Thoracic aorta (tissue), 2 donors: ENCODE data around the gene INPP4B. TPM values are rescaled to one million over a fixed set of nuclear protein-coding genes. Genes with fewer than 3 reads are reported as not detected.

ENCODE experiments used
- ATAC-seq: fragments of 150-250 bp; one replicate; pipeline ENCODE4 v1.8.0; 2017; ENCODE audit warnings: low read depth; ENCODE audit not compliant: insufficient number of reproducible peaks, low FRiP score
- DNase-seq: peaks from one replicate; pipeline ENCODE4 v3.0.0-alpha.2; 2020; ENCODE audit warnings: low spot score
- H3K27ac ChIP-seq, 2 donors: fragments of 200-600 bp; sonication (generic); 1 replicate in 1 of 2; 2 replicates in 1 of 2; pipeline ENCODE4 v1.5.1; 2016; ENCODE audit warnings: mild to moderate bottlenecking in 2 of 2, moderate library complexity in 2 of 2
- H3K27me3 ChIP-seq: fragments of 200-600 bp; sonication (generic); replicated peaks from 2 replicates; pipeline ENCODE4 v1.6.0; 2016; ENCODE audit warnings: mild to moderate bottlenecking; ENCODE audit not compliant: insufficient read depth
- H3K36me3 ChIP-seq: fragments of 200-600 bp; sonication (generic); one replicate; pipeline ENCODE4 v1.5.1; 2016
- H3K4me1 ChIP-seq, 2 donors: fragments of 200-600 bp; sonication (generic); 1 replicate in 1 of 2; 2 replicates in 1 of 2; pipeline versions ENCODE4 v1.5.1 to v1.6.0; 2016; ENCODE audit warnings: low read depth in 2 of 2, mild to moderate bottlenecking in 1 of 2; ENCODE audit not compliant: control insufficient read depth in 1 of 2
- H3K4me3 ChIP-seq: fragments of 200-600 bp; sonication (generic); 2 replicates; pipeline ENCODE4 v1.5.1; 2016; ENCODE audit warnings: mild to moderate bottlenecking
- H3K9me3 ChIP-seq: fragments of 200-600 bp; sonication (generic); 2 replicates; pipeline ENCODE4 v1.5.1; 2016
- CTCF ChIP-seq: fragments of 200-600 bp; sonication (generic); IDR thresholded peaks from one replicate; pipeline ENCODE4 v1.5.1; 2019; ENCODE audit warnings: antibody characterized with exemption
- total RNA-seq, 2 donors: library from RNA; depleted of rRNA; stranded (reverse); fragments of >200 nt; gene quantifications; one replicate each; pipeline versions ENCODE4 v1.1.0 to v1.2.3, GENCODE V29; 2016

INPP4B gene
- total RNA-seq, 2 donors from 2014 or later = 21.1 to 30.4 TPM

- Histone ChIP-seq H3K27me3 (no peaks in the 10 kb centered on the region), H3K9me3 (no peaks in the 10 kb centered on the region), H3K4me3 (no peak overlapping the region), H3K4me1 (peaks cover 0 to 3% of the 10 kb centered on the region in 2 donors), H3K36me3 (no peaks in the 10 kb centered on the region), H3K27ac (no peak overlapping the region)
- DNase-seq (no peak), ATAC-seq (no peak)
- no peak for TF ChIP-seq CTCF
These were observed 529.2 kb downstream of the INPP4B start for GRCh38 chr4:142316913-142317312.

DNA sequence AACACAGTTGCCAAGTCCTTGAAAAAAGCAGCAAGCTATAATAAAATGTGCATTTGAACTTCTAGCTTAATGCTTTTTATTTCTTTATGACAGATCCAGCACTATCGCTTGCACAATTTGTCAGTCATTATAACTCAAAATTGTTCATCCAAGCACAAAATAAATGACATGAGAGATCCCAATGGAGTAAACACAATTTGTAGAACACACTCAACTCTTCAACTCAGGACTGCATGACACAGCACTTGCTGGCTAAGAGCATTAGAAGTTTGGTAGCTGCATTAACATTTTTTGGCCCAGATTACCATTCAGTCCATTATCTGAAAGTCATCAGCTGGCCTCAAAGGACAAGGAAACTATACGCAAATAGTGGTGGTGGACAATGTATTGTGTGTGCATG is 530.1 kb downstream of the INPP4B start:
- Histone ChIP-seq H3K9me3 (no peaks in the 10 kb centered on the region), H3K36me3 (no peaks in the 10 kb centered on the region), H3K4me3 (no peak overlapping the region), H3K4me1 (peaks cover 0 to 3% of the 10 kb centered on the region in 2 donors), H3K27ac (no peak overlapping the region), H3K27me3 (no peaks in the 10 kb centered on the region)
- no peak for DNase-seq
- ATAC-seq = no peak
- TF ChIP-seq CTCF = no peak

DNA sequence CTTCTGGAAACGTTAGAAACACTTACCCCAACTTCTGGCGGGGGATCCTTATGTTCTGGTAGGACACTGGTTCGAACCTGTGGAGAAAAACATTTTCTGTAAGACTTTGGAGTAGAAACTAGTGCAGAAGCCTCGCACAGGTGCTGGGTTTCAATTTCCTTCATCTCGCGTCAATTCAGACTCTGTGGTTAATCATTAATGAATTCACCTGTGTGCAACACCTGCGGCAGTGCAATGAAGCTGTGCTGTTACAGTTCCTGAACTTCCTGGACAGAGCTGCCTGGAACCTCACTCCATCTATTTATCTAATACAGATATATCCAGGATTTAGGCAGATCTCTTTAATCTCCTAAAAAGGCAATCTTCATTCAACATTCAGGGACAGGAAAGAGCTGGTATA is 531.4 kb downstream of the INPP4B start:
- H3K36me3 ChIP-seq = no peaks in the 10 kb centered on the region
- H3K9me3 ChIP-seq = no peaks in the 10 kb centered on the region
- peaks cover 0 to 3% of the 10 kb centered on the region in 2 donors for H3K4me1 ChIP-seq
- H3K27ac ChIP-seq = no peak overlapping the region
- ATAC-seq (no peak), DNase-seq (no peak)
- H3K4me3 ChIP-seq = no peak overlapping the region
- H3K27me3 ChIP-seq = no peaks in the 10 kb centered on the region
- no peak for TF ChIP-seq CTCF

DNA sequence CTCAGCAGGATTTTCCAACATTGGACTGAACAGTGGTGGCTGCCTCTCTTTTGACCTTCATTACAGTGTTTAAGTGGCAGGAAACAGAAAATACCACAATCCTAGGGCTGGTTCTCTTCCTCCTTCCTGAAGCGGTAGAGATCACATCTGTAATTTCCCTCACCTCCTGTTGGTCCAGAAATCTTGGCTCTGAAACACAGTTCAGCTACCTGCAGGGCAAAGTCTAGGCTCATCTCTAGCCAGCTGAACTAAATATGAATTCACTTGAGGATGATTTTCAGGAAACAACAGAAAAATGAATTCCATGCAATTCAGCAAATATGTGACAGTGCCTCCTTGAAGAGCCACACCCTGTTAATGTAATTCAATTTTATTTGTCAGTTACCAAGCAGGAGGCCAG is 531.9 kb downstream of the INPP4B start:
- H3K36me3 ChIP-seq = no peaks in the 10 kb centered on the region
- H3K27ac ChIP-seq = no peak overlapping the region
- no peak for DNase-seq
- ATAC-seq = no peak
- H3K4me3 ChIP-seq = no peak overlapping the region
- peaks cover 0 to 3% of the 10 kb centered on the region in 2 donors for H3K4me1 ChIP-seq
- H3K27me3 ChIP-seq = no peaks in the 10 kb centered on the region
- TF ChIP-seq CTCF = no peak
- no peaks in the 10 kb centered on the region for H3K9me3 ChIP-seq

- no peaks in the 10 kb centered on the region for H3K27me3 ChIP-seq
- no peaks in the 10 kb centered on the region for H3K9me3 ChIP-seq
- DNase-seq (no peak), ATAC-seq (no peak)
- TF ChIP-seq CTCF = no peak
- H3K4me3 ChIP-seq = no peak overlapping the region
- no peaks in the 10 kb centered on the region for H3K36me3 ChIP-seq
- H3K4me1 ChIP-seq = peaks cover 0 to 13% of the 10 kb centered on the region in 2 donors
- H3K27ac ChIP-seq = no peak overlapping the region
These were observed 533.7 kb downstream of the INPP4B start for GRCh38 chr4:142312391-142312790.
